HG02970 (cell line): Measurements from ENCODE around the gene ST14.

ENCODE experiments used
- ATAC-seq: cut with Tn5 transposase; IDR thresholded peaks from one replicate; pipeline ENCODE4 v1.9.1; 2021; ENCODE audit warnings: mild to moderate bottlenecking, moderate library complexity, moderate number of reproducible peaks; ENCODE audit not compliant: unreplicated experiment, low FRiP score

The ST14 gene

DNA sequence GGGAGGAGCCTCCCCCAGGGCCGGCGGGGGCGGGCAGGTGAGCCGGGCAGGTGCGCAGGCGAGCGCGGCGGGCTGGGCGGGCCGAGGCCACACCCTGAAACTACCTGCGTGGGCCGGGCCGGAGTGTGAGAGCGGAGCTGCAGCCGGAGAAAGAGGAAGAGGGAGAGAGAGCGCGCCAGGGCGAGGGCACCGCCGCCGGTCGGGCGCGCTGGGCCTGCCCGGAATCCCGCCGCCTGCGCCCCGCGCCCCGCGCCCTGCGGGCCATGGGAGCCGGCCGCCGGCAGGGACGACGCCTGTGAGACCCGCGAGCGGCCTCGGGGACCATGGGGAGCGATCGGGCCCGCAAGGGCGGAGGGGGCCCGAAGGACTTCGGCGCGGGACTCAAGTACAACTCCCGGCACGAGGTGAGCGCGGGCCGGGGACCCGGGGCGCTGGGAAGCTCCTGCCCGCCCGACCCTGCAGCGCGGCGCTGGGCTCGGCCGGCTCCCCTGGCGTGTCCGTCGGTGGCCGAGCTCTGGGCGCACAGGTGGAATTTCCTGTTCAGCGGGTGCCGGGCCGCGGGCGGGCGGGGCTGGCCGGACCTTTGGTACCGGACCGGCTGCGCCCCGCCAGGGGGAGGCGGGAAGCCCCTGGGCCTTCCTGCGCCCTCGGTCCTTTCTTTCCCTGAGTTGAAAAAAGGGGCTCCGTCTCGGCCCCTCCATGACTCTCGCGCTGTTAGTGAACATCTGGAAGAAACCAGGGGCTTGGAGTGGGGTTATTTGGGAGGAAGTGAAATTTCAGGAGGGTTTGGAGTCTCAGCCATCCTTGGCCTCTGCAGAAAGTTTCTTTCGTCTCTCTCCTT, at the start of gene ST14:
TSS of gene ST14 (plus strand) at position 126 of the 841 bp plus-strand sequence. CDS start at position 324, 198 bp downstream.
- no peak for ATAC-seq

DNA sequence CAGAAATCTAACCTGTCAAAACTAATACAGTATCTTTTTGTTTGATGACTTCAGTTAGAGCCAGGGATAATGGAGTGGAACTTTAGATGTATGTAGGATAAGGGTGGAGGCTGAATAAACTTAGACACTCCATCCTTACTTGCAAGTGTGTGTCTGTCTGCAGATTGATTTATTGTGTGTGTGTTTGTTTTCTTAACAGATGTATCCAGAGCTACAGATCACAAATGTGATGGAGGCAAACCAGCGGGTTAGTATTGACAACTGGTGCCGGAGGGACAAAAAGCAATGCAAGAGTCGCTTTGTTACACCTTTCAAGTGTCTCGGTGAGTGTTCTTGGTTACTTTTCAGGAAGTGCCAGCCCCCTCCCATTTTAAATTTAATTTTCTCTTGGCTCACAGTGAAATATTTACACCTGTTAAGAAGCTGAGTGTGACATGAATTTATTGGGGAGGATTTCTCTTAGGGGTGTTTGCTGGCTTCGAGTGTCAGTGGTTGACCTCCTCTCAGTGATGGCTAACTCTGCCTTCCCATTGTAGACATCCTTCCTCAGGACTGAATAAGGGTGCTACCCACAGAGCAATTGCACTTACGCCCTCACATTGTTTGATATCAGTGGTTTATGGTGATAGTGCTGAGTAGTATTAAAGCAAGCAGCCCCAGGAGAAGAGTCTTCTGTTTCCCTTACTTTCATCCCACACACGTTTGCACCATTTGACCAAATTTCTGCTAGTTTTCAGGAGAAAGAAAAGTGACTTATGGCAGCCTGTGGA, 49.1 kb upstream of the ST14 start:
- no peak for ATAC-seq

DNA sequence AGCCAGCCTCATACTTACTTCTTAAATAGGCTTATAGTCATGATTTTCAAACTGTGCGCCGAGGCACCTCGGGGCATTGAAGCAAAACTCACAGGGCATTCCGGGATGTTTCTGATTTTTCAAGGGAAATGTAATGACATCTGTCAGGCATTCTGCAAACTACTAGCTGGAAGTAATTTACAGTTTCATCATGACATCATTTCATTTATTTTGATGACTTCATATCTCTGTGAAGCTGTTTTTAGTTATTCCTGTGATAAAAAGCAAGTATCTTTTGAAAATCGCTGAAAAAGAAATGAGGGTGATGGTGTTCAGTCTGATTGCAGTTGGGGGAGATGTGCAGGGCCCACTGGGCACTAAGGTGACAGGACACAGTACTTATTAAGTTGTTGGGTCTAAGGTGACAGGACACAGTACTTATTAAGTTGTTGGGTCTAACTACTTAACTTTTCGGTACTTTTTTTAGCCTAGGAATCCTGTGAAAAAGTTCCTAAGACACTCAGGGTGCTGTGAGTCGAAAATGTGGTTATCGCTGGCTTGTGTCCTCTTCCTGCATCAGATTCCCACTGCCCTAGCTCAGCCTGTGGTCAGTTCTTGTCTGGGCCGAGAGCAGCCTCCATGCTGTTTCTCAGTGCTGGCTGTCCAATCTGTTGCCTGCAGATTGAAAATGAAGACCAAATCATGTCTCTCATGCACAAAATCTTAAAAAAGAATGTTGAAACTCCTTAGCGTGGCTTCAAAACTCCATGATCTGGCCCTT, 47.3 kb upstream of the ST14 start:
- ATAC-seq, result no peak

DNA sequence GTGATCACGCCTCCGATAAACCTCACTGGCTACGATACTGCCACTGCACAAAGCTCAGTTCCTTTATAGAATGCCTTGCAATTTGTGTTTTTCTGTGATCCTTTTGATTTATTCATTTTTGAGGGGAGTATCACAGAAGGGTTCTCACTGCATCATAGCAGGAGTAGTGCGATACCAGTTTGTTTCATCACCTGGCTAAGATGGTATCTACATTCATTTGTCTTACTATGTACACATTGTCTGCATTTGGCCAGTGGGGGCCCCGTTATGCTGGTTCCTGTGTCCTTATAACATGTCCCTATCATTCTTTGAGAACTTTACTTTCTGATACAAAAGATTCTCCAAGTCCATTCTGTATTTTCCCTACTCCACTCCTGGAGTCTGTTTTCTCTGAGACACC, 45.3 kb upstream of the ST14 start:
- no peak for ATAC-seq

DNA sequence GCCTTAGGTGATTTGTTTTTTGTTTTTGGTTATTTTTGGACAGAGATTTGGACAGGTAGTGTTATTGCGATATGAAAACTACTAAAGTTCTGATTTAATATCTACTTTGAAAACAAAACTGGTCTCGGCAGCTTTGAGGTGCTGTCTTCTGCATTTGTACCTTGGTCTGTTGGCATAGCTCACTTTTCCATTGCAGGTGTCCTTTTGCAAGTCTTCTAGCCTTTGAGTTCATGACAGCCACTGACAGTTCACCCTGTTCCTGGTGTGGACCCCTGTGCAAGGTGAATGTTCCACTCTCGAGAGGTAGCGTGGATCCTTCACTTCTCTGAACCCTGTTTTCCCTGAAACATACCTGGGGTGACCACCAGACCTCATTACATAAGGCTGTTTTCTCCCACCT, 44.9 kb upstream of the ST14 start:
- no peak for ATAC-seq

DNA sequence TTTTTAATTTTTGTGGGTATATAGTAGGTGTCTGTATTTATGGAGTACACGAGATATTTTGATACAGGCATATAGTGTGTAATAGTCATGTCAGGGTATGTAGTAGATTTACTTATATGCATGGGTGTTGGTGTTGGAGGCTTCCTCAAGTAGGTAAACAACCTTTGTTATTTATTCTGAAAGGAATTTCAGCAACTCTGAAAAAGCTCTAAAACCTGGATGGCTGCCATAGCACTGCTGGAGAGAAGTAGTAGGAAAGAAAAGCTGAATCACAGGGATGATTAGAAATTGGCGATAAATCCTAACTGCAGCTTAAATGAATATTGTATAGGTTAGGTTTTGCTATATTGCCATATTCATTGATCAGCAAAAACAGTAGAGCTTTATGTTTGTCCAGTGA, 44.4 kb upstream of the ST14 start:
- ATAC-seq, result no peak

DNA sequence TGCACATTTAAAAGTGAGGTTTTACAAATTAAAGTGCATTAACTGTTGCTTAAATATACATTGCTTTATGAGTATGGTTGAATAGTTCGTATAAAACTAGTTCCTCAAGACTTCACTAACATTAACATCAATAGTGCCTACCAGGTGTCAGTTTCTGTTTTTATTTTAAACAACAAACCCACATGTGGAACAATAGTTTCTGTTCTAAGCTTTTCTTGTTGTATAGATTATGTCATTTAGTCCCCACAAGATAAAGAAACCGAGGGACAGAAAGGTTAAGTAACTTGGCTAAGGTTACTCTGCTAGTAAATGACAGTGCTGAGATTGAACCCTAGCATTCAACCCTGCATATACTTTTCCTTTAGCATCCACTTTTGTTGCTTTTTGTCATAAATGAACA, 41.4 kb upstream of the ST14 start:
- ATAC-seq, result peak; percentile 65

DNA sequence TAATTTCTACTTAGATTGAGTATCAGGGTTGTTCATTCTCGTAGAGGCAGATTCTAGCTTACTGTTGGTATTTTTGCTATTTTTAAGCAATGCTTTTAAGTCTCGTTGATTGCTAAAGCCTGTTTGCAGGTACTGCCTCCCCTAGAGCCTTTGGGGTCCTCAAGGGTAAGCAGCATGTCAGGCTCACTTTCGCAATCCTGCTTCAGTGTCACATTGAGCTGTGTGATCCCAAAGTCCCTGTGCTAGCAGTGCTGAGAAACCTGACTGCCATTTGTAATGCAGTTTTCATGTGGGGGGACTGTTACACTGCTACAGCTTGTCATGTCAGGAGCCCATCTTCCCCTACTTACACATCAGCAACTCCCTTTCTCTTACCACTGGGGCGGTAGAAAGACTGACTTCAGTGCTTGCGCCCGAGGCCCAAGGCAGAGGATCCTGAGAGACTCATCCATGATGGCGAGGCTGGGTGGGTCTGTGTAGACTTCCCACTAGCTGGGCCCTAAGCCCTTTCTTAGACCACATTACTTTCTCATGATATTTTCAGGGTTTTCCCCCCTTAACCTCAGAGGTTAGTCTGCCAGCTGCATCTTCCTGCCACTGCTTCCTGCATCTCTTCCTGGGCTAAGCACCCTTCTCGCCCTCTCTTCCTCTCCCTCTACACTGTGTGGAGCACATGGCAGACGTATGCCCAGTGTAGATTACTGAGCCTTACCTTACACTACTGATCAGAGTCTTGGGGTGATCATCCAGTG, 40.8 kb upstream of the ST14 start:
- no peak for ATAC-seq

DNA sequence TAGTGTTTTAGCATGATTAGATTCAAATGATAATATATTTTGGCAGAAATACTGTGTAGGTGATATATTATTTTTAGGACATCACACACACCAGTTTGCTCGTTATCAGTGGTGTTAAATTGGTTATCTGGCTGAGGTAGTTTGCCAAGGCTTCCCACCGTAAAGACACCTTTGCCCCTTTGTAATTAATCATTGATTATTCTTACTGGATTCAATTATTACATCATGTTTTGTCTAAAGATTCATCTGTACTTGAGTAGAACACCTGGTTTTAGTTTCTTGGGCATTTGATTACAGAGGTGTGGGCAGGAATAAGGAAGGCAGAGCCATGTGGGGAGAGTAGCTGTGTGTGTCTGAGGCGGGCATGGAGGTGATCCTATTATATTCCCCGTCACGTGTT, 39.5 kb upstream of the ST14 start:
- no peak for ATAC-seq

DNA sequence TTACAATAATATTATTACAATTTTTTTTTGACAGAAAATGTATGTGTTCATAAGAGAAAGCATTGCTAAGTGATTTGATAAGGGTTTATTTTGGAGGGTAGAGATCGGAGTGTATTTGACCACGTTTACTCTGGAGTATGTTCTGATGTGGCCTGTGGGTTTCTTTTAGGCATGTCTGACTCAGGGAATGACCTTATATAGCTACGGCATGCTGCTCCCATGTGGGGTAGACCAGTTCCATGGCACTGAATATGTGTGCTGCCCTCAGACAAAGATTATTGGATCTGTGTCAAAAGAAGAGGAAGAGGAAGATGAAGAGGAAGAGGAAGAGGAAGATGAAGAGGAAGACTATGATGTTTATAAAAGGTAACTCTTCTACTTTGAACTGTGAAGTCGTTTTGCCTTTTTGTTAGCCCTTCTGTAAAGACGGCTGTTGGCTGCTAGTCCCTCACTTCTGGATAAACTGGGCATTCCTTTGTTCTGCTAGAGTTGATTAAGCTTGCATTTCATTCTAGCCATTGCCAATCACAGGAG, 38.1 kb upstream of the ST14 start:
- no peak for ATAC-seq

DNA sequence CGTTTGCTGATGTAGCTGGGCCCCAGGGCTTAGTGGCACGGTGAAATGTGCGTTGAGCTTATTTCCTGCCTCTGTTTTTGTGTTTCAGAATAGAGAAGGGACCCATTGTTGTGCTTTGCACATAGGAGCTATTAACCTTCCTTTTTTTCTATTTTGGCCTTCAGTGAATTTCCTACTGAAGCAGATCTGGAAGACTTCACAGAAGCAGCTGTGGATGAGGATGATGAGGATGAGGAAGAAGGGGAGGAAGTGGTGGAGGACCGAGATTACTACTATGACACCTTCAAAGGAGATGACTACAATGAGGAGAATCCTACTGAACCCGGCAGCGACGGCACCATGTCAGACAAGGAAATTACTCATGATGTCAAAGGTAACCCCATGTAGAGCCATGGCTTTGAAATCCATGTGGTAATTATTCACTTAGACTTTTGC, 37.4 kb upstream of the ST14 start:
- ATAC-seq, result no peak

DNA sequence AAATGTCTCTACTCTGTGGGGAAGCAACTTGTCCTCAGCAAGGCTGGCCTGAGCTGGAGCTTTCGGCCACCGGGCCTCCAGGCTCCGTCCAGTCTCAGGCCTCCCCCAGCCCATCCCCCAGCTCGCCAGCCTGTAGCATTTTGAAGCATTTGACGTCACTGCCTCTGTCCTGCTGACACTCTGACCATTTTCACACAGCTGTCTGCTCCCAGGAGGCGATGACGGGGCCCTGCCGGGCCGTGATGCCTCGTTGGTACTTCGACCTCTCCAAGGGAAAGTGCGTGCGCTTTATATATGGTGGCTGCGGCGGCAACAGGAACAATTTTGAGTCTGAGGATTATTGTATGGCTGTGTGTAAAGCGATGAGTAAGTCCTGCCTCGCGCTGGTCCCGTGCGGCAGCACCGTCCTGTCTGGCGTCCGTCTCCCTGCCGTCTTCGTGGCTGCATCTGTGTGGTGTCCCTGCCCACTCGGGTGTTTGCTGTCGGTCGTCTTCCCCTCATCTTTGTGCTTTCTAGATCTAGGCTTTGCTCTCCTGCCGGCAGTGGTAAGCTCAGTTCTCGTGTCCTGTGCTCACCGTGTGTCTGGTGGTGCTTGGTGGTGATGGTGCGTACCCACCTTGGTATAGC, 36.1 kb upstream of the ST14 start:
- no peak for ATAC-seq

DNA sequence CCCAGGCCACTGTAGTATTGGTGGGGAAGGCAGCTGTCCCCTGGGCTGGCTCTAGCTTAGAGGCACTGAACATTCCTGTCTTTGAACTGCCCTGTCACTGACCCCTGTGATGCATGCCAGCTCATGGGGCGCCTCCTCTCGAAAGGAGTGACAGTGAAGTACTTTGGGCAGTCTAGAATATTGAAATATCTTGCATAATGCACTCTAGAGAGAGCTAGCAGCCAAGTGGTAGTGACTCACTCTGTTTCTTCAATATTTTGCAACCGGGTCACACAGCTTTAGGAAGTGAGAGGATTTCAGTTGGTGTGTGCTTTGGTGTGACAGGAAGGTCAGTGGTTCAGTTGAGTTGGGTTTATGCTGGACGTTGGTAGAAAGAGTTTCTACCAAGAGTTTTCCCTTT, 35.5 kb upstream of the ST14 start:
- no peak for ATAC-seq

DNA sequence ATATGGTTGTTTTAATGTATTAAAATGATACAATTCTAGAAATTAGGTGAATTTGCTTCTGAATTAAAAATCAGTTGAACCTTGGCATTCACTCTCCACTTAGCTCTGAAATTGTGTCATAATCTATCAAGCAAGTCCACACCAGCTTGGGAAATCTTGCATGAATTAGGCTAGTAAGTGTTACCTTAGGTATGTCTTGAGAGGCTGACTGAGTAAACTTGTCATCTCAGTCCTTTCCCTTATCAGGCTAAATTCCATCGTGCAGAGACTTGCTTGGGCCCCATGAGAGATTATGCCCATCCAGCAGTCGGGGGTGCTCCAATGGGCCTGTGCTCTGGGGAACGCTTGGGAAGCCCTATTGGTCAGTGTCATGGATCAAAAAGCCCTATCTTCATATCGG, 33.9 kb upstream of the ST14 start:
- no peak for ATAC-seq

DNA sequence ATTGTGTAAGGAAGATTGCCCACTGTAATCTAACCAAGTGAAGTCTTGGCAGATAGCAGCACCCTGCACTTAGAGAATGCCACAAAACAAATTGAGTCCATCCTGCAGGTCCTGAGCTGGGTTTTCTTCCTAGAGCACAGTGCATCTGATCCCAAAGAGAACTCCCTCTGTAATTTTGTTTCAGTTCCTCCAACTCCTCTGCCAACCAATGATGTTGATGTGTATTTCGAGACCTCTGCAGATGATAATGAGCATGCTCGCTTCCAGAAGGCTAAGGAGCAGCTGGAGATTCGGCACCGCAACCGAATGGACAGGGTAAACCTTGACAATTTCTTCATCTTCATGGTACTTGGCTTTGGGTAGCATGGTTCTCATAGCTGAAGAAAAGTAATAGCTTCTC, 33.1 kb upstream of the ST14 start:
- no peak for ATAC-seq

DNA sequence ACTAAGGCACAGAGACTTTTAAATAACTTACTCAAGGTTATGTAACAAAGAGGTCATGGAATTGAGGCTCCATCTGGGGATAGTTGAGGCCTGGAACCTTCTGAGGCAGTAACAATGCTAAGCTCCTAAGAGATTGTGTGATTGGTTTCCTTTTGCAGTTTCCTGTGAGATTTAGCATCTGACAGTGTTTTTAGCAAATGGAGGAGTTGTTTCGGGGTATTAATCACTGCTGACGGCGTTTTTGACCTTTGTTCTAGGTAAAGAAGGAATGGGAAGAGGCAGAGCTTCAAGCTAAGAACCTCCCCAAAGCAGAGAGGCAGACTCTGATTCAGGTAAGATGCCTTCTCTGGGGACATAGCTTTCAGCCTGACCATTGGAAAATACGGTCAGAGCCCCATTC, 32.1 kb upstream of the ST14 start:
- no peak for ATAC-seq

DNA sequence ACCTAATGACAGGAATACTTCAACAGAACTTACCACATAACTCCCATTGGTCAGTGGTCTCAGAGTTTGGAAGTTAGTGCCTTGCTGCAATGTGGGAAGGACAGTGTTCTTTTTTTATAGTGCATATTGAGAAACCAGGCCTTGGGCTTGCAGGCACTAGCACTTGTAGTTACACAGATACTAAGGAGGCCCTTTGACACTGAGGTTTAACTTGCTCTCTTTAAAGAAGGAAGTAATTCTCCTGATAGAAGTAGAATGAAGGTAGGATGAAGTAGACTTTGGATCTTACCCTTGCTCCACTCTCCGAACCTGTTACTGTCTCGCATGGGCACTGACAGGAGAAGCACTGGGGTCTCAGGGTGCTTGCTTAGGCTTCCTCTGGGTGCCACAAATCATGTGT, 31.0 kb upstream of the ST14 start:
- no peak for ATAC-seq

DNA sequence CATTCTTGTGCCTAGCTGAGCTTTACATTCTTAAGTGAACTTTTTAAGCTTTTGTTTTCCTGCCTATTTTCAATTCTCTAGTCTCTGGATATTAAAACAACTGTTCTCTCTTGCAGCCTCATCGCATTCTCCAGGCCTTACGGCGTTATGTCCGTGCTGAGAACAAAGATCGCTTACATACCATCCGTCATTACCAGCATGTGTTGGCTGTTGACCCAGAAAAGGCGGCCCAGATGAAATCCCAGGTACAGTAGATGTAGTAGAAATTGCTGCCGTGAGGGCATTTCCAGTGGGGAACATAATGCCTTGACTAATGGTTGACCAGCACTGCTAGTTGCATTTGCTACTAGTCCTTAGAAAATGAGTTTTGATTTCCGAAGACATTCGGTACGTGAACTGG, 29.7 kb upstream of the ST14 start:
- no peak for ATAC-seq

DNA sequence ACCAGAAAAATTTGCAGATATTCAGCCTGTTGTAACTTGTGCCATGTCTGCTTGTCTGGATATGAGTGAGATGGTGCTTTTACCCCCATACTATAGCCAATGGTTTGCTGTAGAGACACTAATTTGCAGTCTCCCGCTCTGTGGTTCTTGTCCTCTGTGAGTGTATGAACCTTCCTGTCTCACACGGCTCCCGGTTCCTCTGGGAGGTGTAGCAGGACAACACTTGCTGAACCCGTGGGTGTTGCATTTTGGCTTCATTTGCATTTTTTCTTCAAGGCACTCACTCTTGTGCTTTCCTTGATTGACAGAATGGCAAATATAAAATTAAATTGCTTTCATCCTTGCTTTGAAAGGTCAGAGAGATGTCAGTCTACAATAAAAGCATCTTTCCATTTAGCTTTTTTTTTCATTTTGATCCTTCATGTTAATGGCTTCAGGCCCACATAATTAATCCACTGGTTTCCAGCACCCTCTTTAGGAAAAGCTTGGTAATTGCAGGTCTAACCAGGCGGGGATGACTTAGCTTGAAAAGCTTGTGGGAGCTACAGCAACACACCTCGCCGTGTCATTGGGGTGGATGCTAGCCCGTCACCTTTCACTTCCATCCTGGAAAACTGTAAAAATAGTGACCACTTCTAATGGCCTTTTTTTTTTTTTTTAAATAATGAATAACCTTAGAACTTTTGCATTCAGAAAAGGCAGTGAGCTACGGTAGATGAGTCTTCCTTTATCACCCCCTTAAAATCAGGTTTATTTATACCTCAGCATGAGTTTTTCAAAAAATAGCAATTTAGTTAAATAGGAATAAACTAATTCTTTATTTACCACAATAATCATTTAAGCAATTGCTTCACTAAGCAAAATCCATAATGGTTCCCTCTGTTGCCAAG, 27.4 kb upstream of the ST14 start:
- no peak for ATAC-seq
